Ishikawa (cell line): ENCODE results near the gene TIMM29.

Experiments used
- CEBPB ChIP-seq: IDR thresholded peaks from 2 replicates; pipeline ENCODE4 v1.6.1; 2012
- EGR1 ChIP-seq: IDR thresholded peaks from 2 replicates; pipeline ENCODE4 v1.6.1; 2012
- EP300 ChIP-seq: IDR thresholded peaks from 2 replicates; pipeline ENCODE4 v1.6.1; 2012; ENCODE audit warnings: borderline replicate concordance
- FOXM1 ChIP-seq: IDR thresholded peaks from 2 replicates; pipeline ENCODE4 v1.6.1; 2012; ENCODE audit warnings: low read depth, borderline replicate concordance
- NFIC ChIP-seq: IDR thresholded peaks from 2 replicates; pipeline ENCODE4 v1.6.1; 2012
- TAF1 ChIP-seq: IDR thresholded peaks from 2 replicates; pipeline ENCODE4 v1.6.1; 2012; ENCODE audit warnings: low read depth, mild to moderate bottlenecking
- YY1 ChIP-seq: IDR thresholded peaks from 2 replicates; pipeline ENCODE4 v1.6.1; 2012; ENCODE audit warnings: low read depth
- TF ChIP-seq, protein P1 (sequence below): IDR thresholded peaks from 2 replicates; pipeline ENCODE4 v1.6.1; 2012

GRCh38 chr19:10920781-10921180 lies 7.8 kb upstream of the TIMM29 start:
- TF ChIP-seq FOXM1, result no peak
- TF ChIP-seq YY1, result no peak
- TF ChIP-seq EP300, result no peak
- TF ChIP-seq CEBPB, result no peak
- TF ChIP-seq NFIC, result no peak
- TF ChIP-seq, protein P1, sequence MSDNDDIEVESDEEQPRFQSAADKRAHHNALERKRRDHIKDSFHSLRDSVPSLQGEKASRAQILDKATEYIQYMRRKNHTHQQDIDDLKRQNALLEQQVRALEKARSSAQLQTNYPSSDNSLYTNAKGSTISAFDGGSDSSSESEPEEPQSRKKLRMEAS, result no peak
- TF ChIP-seq EGR1, result no peak
- TF ChIP-seq TAF1, result no peak
